Panc1 (cell line): Measurements from ENCODE around the gene ACSS1. TPM values are rescaled to one million over a fixed set of nuclear protein-coding genes. Genes with fewer than 3 reads are reported as not detected.

ENCODE experiments used
- ATAC-seq: fragments of 200-7000 bp; cut with Tn5 transposase; 2 replicates; pipeline ENCODE4 v1.9.1; 2020; ENCODE audit warnings: mild to moderate bottlenecking, moderate library complexity
- BruUV-seq: library from RNA; stranded (reverse); fragments of 400-500 nt; replicated peaks from 2 replicates; lab custom pipeline; 2021; lab: Mats Ljungman, UMichigan
- CTCF ChIA-PET: fragments of 300-600 bp; sonication (Branson Sonifier 250); formaldehyde crosslinking; loops from one replicate; lab custom pipeline; 2022; ENCODE audit warnings: antibody characterized with exemption; lab: Charles Lee
- POLR2A ChIA-PET: fragments of 300-600 bp; sonication (Branson Sonifier 250); formaldehyde crosslinking; loops from one replicate; lab custom pipeline; 2022; ENCODE audit warnings: antibody characterized with exemption; lab: Charles Lee
- DNase-seq: peaks from one replicate; pipeline ENCODE4 v3.0.0-alpha.2; 2010; ENCODE audit warnings: low read depth, low spot score
- H3K27ac ChIP-seq: 2 replicates; pipeline ENCODE4 v1.5.1; 2011; ENCODE audit warnings: mild to moderate bottlenecking, low read length, inconsistent platforms
- H3K27me3 ChIP-seq: fragments of 200-500 bp; sonication (Bioruptor generic); 2 replicates; pipeline ENCODE4 v1.6.0; 2014; ENCODE audit warnings: low read length, inconsistent platforms; ENCODE audit not compliant: control insufficient read depth, insufficient read depth
- H3K36me3 ChIP-seq: fragments of 200-500 bp; sonication (Bioruptor generic); 2 replicates; pipeline ENCODE4 v1.5.1; 2014; ENCODE audit warnings: inconsistent platforms, mild to moderate bottlenecking, low read length, moderate library complexity; ENCODE audit not compliant: control insufficient read depth, insufficient read depth
- H3K4me1 ChIP-seq: 2 replicates; pipeline ENCODE4 v1.5.1; 2011; ENCODE audit warnings: inconsistent platforms, mild to moderate bottlenecking, low read length, moderate library complexity; ENCODE audit not compliant: control insufficient read depth, insufficient read depth
- H3K4me3 ChIP-seq, 2 experiments: 2 replicates each; pipeline ENCODE4 v1.5.1; 2011 to 2012; ENCODE audit warnings: low read depth in 2 of 2, low read length in 2 of 2, mild to moderate bottlenecking in 2 of 2, inconsistent platforms in 1 of 2, moderate library complexity in 1 of 2
- H3K9me3 ChIP-seq: fragments of 200-500 bp; sonication (Bioruptor generic); 2 replicates; pipeline ENCODE4 v1.5.1; 2014; ENCODE audit warnings: low read depth, mild to moderate bottlenecking, inconsistent platforms, low read length, moderate library complexity; ENCODE audit not compliant: control insufficient read depth, insufficient read depth
- POLR2AphosphoS5 ChIP-seq: IDR thresholded peaks from 2 replicates; pipeline ENCODE4 v1.6.1; 2012; ENCODE audit warnings: mild to moderate bottlenecking, low read depth, low read length, moderate library complexity
- SIN3A ChIP-seq: IDR thresholded peaks from 2 replicates; pipeline ENCODE4 v1.6.1; 2012; ENCODE audit warnings: low read depth, mild to moderate bottlenecking, low read length, moderate library complexity, borderline replicate concordance; ENCODE audit not compliant: insufficient read depth
- TCF7L2 ChIP-seq: IDR thresholded peaks from 2 replicates; pipeline ENCODE4 v1.6.1; 2011; ENCODE audit warnings: mild to moderate bottlenecking, low read depth, low read length, inconsistent platforms
- in situ Hi-C: cut with HindIII; loops from 2 replicates; pipeline ENCODE4 v1.10.0; 2016; ENCODE audit warnings: low sequenced_read_pairs, low pct_unique_long_range_greater_than_20kb
- intact Hi-C: fragments of 100-400 bp; cut with micrococcal nuclease; formaldehyde crosslinking; loops from one replicate; pipeline ENCODE4 v1.10.0; 2022; ENCODE audit not compliant: unreplicated experiment
- total RNA-seq: library from RNA; stranded (reverse); gene quantifications from one replicate; pipeline ENCODE4 v1.2.1, GENCODE V29; 2021; ENCODE audit not compliant: unreplicated experiment
- TF ChIP-seq, protein P1 (sequence below): fragments of 450-650 bp; IDR thresholded peaks from 2 replicates; pipeline ENCODE4 v1.5.1; 2017; ENCODE audit warnings: mild to moderate bottlenecking
- TF ChIP-seq, protein P2 (sequence below), 2 experiments: IDR thresholded peaks; 2 replicates each; pipeline ENCODE4 v1.6.1; 2011 to 2012; ENCODE audit warnings: low read depth in 2 of 2, control low read depth in 1 of 2, low read length in 1 of 2, mild to moderate bottlenecking in 1 of 2, moderate library complexity in 1 of 2; ENCODE audit not compliant: insufficient read depth in 1 of 2

Gene ACSS1
- total RNA-seq, 1 experiment from 2014 or later = 32.2 TPM

DNA sequence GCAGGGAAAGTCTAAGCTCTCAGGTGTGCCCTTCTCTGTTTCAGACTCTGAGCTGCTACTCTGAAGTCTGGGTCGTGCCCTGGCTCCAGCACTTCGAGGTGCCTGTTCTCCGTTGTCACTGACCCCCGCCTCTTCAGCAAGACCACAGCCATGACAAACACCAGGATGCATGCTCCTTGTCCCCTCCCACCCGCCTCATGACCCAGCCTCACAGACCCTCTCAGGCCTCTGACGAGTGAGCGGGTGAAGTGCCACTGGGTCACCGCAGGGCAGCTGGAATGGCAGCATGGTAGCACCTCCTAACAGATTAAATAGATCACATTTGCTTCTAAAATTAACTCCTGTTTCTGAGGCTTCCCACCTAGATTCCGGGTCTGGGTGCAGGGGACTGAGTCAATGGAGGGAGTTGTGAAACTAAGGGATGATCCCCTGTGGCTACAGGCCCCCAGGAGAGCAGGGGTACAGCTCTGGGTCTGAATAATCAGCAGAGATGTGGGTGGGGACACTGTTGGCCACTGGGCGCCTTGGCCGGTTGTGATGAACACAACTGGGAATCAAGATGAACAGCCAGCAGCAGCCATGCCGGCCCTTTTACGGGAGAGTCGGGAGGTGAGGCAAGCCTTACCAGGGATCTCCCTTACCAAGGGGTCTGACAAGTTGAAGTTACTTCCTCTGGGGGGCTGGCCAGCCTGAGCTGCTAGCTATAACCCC lies 98.2 kb downstream of the ACSS1 start:
- intact Hi-C loops = no loop called here
- ATAC-seq = no peak
- CTCF ChIA-PET = no interaction called here
- POLR2A ChIA-PET = no interaction called here
- Histone ChIP-seq H3K9me3 (no peaks in the 10 kb centered on the region), H3K36me3 (peaks cover 2% of the 10 kb centered on the region), H3K4me3 (no peak overlapping the region), H3K27me3 (no peaks in the 10 kb centered on the region), H3K27ac (no peak overlapping the region), H3K4me1 (no peaks in the 10 kb centered on the region)
- BruUV-seq = no TSS peak
- TF ChIP-seq TCF7L2 (no peak), POLR2AphosphoS5 (no peak), SIN3A (no peak)
- TF ChIP-seq, protein P1, sequence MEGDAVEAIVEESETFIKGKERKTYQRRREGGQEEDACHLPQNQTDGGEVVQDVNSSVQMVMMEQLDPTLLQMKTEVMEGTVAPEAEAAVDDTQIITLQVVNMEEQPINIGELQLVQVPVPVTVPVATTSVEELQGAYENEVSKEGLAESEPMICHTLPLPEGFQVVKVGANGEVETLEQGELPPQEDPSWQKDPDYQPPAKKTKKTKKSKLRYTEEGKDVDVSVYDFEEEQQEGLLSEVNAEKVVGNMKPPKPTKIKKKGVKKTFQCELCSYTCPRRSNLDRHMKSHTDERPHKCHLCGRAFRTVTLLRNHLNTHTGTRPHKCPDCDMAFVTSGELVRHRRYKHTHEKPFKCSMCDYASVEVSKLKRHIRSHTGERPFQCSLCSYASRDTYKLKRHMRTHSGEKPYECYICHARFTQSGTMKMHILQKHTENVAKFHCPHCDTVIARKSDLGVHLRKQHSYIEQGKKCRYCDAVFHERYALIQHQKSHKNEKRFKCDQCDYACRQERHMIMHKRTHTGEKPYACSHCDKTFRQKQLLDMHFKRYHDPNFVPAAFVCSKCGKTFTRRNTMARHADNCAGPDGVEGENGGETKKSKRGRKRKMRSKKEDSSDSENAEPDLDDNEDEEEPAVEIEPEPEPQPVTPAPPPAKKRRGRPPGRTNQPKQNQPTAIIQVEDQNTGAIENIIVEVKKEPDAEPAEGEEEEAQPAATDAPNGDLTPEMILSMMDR = no peak
- TF ChIP-seq, protein P2, sequence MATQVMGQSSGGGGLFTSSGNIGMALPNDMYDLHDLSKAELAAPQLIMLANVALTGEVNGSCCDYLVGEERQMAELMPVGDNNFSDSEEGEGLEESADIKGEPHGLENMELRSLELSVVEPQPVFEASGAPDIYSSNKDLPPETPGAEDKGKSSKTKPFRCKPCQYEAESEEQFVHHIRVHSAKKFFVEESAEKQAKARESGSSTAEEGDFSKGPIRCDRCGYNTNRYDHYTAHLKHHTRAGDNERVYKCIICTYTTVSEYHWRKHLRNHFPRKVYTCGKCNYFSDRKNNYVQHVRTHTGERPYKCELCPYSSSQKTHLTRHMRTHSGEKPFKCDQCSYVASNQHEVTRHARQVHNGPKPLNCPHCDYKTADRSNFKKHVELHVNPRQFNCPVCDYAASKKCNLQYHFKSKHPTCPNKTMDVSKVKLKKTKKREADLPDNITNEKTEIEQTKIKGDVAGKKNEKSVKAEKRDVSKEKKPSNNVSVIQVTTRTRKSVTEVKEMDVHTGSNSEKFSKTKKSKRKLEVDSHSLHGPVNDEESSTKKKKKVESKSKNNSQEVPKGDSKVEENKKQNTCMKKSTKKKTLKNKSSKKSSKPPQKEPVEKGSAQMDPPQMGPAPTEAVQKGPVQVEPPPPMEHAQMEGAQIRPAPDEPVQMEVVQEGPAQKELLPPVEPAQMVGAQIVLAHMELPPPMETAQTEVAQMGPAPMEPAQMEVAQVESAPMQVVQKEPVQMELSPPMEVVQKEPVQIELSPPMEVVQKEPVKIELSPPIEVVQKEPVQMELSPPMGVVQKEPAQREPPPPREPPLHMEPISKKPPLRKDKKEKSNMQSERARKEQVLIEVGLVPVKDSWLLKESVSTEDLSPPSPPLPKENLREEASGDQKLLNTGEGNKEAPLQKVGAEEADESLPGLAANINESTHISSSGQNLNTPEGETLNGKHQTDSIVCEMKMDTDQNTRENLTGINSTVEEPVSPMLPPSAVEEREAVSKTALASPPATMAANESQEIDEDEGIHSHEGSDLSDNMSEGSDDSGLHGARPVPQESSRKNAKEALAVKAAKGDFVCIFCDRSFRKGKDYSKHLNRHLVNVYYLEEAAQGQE (IDR thresholded peaks at IDR 0.05; ENCODE audit: insufficient read depth in 1 of 2, low read depth in 2 of 2, low read length in 1 of 2) = no peak
- in situ Hi-C loops = no loop called here
- DNase-seq = no peak

- Histone ChIP-seq H3K27me3 (no peaks in the 10 kb centered on the region), H3K4me1 (no peaks in the 10 kb centered on the region), H3K4me3 (no peak overlapping the region), H3K27ac (no peak overlapping the region), H3K9me3 (no peaks in the 10 kb centered on the region), H3K36me3 (peaks cover 2% of the 10 kb centered on the region)
- intact Hi-C loops (no loop called here), in situ Hi-C loops (no loop called here)
- ChIA-PET POLR2A (no interaction called here), CTCF (no interaction called here)
- TF ChIP-seq POLR2AphosphoS5 = no peak
- TF ChIP-seq, protein P2 (IDR thresholded peaks at IDR 0.05; ENCODE audit: insufficient read depth in 1 of 2, low read depth in 2 of 2, low read length in 1 of 2) = no peak
- TF ChIP-seq SIN3A = no peak
- no peak for TF ChIP-seq TCF7L2
- TF ChIP-seq, protein P1 = no peak
- ATAC-seq (no peak), DNase-seq (no peak)
- BruUV-seq = no TSS peak
Observed at GRCh38 chr20:24958506-24959385, 99.2 kb downstream of the ACSS1 start.
